ENCODE data around the gene LEMD1.

GRCh38 chr1:205365945-205366463, 55.9 kb downstream of the LEMD1 start:
- TF ChIP-seq CTCF (IDR thresholded peaks at IDR 0.05) = no peak
- TF ChIP-seq POLR2A (IDR thresholded peaks at IDR 0.05) = no peak
